ENCODE results near the gene TMEFF2.
"Not testable (repeated sequence)": the region's sequence is repeated elsewhere in the genome, so short reads cannot be mapped to it uniquely, and the experiment has no call there.

Gene TMEFF2

DNA sequence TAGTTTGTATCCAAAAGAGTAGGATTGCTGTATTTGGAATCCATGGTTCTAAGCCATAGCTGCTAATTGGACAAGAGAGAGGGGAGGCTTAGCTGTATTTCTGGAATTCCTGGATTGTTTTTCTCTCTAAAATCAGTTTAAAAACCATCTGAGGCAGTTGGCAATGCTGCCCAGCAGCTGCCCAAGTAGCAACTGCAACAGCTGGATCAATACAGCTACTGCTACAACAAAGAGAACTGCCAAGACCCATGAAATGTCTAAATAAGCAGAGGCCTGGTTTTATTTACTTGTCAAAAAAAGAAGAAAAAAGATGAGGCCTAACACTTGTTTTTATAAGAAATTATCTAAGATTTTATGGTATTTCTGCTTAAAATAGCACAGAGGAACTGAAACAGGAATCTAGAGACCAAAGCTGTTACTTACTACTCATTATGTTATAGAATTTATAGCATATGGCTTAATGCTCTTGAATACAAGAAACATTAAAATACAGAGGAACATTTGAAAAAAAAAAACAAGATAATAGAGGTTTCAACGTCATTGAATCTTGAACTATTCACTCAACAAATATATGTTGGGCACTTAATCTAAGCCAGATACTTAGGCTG lies 39.1 kb downstream of the TMEFF2 start:
- H3K36me3 Mint-ChIP-seq, result no peaks in the 10 kb centered on the region
- no peaks in the 10 kb centered on the region for H3K4me1 Mint-ChIP-seq
- H3K9me3 Mint-ChIP-seq, result no peaks in the 10 kb centered on the region
- H3K4me3 Mint-ChIP-seq, result no peak overlapping the region
- no peak overlapping the region for H3K27ac Mint-ChIP-seq
- H3K27me3 Mint-ChIP-seq, result peaks cover 2% of the 10 kb centered on the region

DNA sequence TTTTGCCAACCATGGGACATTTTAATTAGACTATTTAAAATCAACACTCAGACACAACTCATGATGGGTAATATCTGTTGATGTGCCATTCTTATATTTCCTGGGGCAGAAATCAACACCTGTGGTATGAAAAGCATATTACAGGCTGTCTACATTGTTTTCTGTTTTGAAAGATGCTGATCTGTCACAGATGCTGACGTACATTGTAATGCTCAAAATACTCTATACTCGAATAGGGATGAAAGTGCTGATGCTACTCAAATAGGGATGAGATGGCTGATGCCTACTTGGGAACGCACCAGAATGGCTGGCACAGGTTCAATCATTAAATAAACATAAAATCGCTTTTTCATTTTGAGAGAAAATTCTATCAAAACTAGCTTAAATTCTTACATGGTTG lies 41.2 kb downstream of the TMEFF2 start:
- H3K27ac Mint-ChIP-seq, result no peak overlapping the region
- no peaks in the 10 kb centered on the region for H3K9me3 Mint-ChIP-seq
- H3K27me3 Mint-ChIP-seq, result peaks cover 2% of the 10 kb centered on the region
- no peaks in the 10 kb centered on the region for H3K36me3 Mint-ChIP-seq
- no peaks in the 10 kb centered on the region for H3K4me1 Mint-ChIP-seq
- no peak overlapping the region for H3K4me3 Mint-ChIP-seq

DNA sequence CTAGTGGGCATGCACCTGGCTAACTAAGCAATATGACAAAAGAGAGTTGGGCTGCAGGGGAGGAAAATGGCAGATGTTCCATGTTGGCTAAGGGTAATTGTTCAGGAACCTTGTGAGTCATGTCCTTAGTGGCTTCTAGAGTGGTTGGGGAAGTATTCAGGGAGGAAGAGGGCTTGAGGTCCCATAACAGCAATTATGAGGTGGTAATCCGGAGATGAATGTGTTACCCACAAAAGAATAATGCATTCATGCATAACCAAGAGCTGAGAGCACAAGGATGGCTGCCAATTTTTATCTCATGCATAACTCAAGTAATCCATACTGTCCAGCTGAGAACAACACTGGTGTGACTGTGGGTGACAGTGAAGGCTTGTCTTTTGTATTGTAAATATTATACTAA lies 42.9 kb downstream of the TMEFF2 start:
- peaks cover 2% of the 10 kb centered on the region for H3K27me3 Mint-ChIP-seq
- H3K9me3 Mint-ChIP-seq, result no peaks in the 10 kb centered on the region
- no peaks in the 10 kb centered on the region for H3K4me1 Mint-ChIP-seq
- H3K4me3 Mint-ChIP-seq, result no peak overlapping the region
- H3K36me3 Mint-ChIP-seq, result no peaks in the 10 kb centered on the region
- no peak overlapping the region for H3K27ac Mint-ChIP-seq

DNA sequence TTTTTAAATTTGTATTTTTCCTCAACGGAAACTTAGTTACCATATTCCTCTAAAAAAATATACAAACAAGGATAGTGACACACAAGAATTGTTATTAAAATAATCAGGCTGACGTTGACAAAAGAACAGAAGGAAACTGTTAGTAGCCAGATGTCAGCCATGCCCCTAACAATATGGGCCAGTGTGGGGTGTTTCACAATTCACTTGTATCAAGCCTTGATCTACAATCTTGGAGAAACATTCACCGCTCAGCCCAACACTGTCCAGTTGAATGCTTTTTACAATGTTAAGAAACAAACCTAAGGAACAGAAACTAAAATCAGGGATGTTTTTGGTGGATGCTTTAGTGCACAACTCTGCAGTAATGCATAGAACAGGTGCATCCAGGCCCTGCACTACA lies 44.6 kb downstream of the TMEFF2 start:
- Mint-ChIP-seq H3K36me3 (no peaks in the 10 kb centered on the region), H3K4me3 (no peak overlapping the region), H3K27ac (no peak overlapping the region), H3K27me3 (peaks cover 2% of the 10 kb centered on the region), H3K9me3 (no peaks in the 10 kb centered on the region), H3K4me1 (no peaks in the 10 kb centered on the region)

DNA sequence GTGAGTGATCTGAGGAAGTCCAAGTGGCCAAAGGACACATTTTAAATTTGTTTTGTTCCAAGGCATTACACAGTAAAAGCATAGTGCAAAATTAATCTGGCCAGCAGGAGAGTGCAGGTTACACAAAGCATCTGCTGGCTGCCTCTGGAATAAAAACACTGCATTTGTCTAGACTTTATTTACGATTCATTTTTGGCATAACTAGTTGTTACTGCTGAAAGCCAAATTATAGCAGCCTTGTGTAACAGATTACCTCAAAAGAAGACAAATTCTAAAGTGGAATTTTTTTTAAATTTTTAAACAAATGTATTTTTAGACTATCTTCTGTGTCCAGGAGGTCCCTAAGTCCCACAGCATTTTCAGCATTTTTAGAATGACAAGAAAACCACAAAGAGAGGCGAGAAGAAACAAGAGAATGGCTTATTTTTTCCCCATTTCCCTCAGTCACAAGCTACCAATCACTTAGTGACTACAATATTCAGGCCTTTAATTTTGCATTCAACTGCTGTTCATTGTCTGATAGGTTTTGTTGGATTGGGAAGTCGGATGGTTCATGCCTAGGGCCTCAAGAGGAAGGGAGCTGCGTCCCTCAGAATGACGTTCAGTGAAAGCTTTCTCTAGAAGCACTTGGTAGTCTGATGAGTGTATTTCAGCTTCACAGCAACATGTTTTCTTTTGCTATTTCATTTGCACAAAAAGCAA lies 46.0 kb downstream of the TMEFF2 start:
- Mint-ChIP-seq H3K4me1 (no peaks in the 10 kb centered on the region), H3K27me3 (no peaks in the 10 kb centered on the region), H3K9me3 (no peaks in the 10 kb centered on the region), H3K4me3 (no peak overlapping the region), H3K36me3 (no peaks in the 10 kb centered on the region), H3K27ac (no peak overlapping the region)

DNA sequence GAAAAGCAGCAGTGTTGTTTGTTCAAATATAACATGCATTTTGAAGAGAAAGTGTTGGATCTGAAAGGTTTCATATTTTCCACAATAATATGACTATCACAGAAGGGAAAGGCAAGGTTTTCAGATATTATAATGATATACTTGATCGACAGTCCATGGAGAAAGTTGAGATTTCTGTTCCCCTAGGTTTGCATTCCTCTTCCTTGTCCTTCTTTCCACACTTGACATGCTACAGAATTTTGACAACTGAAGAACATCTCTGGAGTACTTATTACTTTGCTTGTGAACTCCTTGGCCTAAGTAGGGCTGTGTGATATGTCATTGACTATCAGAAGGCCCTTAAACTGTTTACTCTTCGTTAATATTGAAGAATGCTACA lies 46.5 kb downstream of the TMEFF2 start:
- no peaks in the 10 kb centered on the region for H3K9me3 Mint-ChIP-seq
- no peaks in the 10 kb centered on the region for H3K4me1 Mint-ChIP-seq
- H3K27ac Mint-ChIP-seq, result no peak overlapping the region
- no peaks in the 10 kb centered on the region for H3K36me3 Mint-ChIP-seq
- no peaks in the 10 kb centered on the region for H3K27me3 Mint-ChIP-seq
- no peak overlapping the region for H3K4me3 Mint-ChIP-seq

DNA sequence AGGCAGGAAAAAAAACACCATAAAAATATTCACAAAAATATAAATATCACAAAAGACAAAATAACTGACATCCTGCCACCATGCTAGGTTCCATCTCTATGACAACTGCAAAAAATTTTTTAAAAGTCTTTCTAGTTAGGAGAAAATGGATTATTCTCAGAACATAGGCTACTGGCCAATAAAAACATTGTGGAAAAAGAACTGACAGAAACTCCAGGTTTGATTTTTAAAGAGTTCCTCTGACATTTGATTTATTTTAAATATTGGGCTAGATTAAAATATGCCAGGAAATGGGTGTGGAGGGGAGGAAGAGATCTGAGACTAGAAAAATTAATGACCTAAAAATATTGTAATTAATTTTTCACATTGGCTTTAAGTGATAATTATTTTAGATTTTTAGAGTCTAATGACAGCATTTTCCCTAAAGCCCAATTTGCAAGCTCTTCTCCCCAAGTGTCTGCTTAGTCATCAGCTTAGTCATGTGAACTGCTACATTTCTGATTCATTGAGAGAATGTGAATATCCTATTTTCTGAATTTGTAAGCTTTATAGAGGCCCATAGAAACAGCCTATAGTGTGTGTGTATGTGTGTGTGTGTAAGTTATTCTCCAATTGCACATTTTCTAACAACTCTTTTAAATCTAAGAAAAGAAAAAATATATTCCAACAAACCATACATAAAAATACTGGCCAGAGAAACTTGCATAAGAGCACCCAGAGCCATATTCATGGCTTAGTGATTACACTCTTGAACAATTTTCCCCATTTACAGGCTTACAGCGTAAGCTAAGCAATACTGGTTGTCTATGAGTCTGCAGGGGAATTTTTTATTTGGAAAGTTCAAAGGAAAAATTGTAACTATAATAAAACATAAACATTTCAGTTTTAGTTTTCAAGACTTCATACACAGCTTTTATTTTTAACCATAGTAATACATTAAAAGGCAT lies 48.4 kb downstream of the TMEFF2 start:
- Mint-ChIP-seq H3K27me3 (no peaks in the 10 kb centered on the region), H3K9me3 (no peaks in the 10 kb centered on the region), H3K4me1 (no peaks in the 10 kb centered on the region), H3K4me3 (no peak overlapping the region), H3K36me3 (no peaks in the 10 kb centered on the region), H3K27ac (no peak overlapping the region)

DNA sequence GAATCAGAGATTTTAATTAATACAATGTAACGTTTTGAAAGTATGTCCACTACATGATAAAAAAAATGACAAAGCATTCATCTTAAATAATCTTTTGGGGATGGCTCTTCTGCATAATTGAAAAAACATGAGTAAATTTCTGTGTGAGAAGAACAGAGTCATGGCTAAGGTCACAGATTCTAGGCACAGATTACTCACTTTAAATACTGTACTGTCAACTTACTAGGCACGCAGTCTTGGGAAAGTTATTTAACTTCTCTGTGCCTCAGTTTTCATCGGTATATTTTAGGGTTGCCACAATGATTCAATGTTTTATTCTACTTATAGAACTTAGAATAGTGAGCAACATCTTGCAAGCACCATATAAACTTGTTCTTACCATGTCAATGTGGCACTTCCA lies 49.2 kb downstream of the TMEFF2 start:
- no peaks in the 10 kb centered on the region for H3K36me3 Mint-ChIP-seq
- H3K9me3 Mint-ChIP-seq, result no peaks in the 10 kb centered on the region
- no peak overlapping the region for H3K4me3 Mint-ChIP-seq

DNA sequence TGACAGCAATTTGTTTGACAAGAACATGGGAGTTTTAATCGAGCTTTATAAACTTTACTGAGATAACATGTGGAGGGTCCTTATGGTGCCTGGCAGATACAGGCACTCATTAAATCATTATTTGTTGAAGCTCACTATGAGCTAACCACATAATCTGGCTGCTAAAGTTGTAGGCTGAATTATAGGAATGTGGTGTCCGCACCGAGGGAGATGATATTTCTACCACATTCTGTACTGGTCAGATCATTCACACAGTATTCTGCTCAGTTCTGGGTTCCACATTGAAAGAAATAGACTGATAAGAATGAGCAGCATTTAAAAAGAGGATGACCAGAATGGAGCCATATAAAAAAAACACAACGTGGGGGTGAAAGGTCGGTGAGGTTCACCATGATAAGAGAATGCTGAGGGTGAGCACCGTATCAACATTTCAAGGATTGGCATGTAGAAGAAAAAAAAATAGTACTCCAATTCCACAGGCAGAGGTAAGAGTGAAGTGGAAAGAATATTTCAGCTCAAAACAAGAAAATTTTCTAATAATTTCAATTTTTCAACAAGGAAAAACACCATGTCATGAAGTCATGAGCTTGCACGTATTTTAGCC lies 54.4 kb downstream of the TMEFF2 start:
- Mint-ChIP-seq H3K9me3 (no peaks in the 10 kb centered on the region), H3K4me1 (no peaks in the 10 kb centered on the region), H3K4me3 (no peak overlapping the region), H3K27ac (no peak overlapping the region), H3K27me3 (peaks cover 5% of the 10 kb centered on the region), H3K36me3 (no peaks in the 10 kb centered on the region)

More for the DNA sequence above, 49.2 kb downstream of the TMEFF2 start:
- Mint-ChIP-seq H3K4me1 (no peaks in the 10 kb centered on the region), H3K27ac (no peak overlapping the region), H3K27me3 (no peaks in the 10 kb centered on the region)

DNA sequence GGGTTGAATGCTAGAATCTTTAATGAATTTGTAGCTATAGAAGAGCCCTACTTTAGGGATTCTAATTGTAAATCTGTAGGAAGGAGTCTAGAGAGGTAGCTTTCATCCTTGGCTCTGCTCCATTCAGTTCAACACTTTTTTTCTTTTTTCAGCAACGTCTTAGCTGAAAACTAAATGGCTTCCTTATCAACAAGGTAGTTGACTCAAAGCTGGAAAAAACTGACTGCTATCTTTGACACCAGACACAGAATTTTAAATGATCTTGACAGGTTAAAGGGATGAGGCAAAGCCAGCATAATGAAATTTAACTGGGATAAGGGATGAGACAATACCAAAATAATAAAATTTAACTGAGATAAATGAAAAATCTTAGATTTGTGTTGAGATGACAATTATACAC lies 54.9 kb downstream of the TMEFF2 start:
- Mint-ChIP-seq H3K4me3 (no peak overlapping the region), H3K27ac (no peak overlapping the region), H3K36me3 (no peaks in the 10 kb centered on the region), H3K27me3 (peaks cover 5% of the 10 kb centered on the region), H3K4me1 (no peaks in the 10 kb centered on the region), H3K9me3 (no peaks in the 10 kb centered on the region)

DNA sequence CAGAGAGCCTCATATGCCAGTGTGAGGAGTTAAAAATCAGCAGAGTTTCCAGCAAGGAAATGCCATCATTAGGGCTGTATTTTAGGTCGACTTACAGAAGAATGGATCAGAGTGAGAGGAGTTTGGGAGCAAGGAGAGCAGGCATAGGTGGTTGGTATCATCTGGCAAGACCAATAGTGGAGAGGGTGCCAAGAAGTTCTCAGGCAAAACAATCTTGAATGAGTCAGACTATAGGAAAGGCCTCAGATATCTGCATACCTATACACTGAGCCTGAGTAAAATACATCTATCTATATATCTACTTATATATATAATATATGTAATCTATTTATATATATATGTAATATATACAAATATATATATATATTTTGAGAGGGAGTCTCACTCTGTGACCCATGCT lies 57.3 kb downstream of the TMEFF2 start:
- Mint-ChIP-seq H3K4me1 (no peaks in the 10 kb centered on the region), H3K9me3 (no peaks in the 10 kb centered on the region), H3K27me3 (peaks cover 5% of the 10 kb centered on the region), H3K4me3 (no peak overlapping the region), H3K27ac (no peak overlapping the region), H3K36me3 (no peaks in the 10 kb centered on the region)

DNA sequence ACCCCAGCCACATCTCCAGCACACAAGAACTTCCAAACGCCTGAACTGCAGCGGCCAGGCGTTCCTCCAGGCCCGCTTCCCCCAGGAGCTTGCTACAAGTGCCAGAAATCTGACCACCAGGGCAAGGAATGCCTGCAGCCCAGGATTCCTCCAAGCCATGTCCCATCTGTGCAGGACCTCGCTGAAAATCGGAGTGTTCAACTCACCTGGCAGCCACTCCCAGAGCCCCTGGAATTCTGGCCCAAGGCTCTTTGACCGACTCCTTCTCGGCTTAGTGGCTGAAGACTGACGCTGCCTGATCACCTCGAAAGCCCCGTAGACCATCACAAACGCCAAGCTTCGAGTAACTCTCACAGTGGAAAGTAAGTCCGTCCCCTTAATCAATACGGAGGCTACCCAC lies 62.1 kb downstream of the TMEFF2 start:
- H3K9me3 Mint-ChIP-seq, result not testable (repeated sequence)

DNA sequence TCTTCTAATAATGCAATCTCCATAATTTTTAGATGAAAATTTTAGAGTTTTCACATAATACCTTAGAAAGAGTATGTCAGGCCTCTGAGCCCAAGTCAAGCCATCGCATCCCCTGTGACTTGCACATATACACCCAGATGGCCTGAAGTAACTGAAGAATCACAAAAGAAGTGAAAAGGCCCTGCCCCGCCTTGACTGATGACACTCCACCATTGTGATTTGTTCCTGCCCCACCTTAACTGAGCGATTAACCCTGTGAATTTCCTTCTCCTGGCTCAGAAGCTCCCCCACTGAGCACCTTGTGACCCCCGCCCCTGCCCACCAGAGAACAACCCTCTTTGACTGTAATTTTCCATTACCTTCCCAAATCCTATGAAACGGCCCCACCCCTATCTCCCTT lies 64.4 kb downstream of the TMEFF2 start:
- H3K27me3 Mint-ChIP-seq, H3K9me3 Mint-ChIP-seq, H3K36me3 Mint-ChIP-seq, H3K4me1 Mint-ChIP-seq, H3K4me3 Mint-ChIP-seq, H3K27ac Mint-ChIP-seq: not testable (repeated sequence)

More for the DNA sequence above, 62.1 kb downstream of the TMEFF2 start:
- not testable (repeated sequence) for H3K36me3 Mint-ChIP-seq, H3K27me3 Mint-ChIP-seq, H3K27ac Mint-ChIP-seq, H3K4me3 Mint-ChIP-seq, H3K4me1 Mint-ChIP-seq

DNA sequence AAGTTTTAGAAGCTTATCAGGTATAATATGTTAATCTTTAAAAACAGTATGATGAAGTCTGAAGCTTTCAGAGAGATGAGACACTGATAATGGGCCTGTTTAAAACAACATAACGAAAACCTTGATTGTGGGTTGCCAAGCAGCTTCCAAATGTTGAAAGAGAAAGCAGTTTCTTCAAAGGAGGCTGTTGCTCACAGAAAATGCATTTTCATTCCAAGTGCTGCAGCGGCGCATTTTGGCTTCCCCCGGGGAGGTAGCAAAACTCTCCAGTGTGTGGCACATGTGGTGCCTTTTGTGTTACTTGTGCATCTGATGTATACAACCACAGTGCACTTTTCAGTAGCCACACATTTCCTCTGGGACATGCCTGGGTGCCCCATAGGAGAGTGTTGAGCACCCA lies 66.1 kb downstream of the TMEFF2 start:
- Mint-ChIP-seq H3K4me1 (no peaks in the 10 kb centered on the region), H3K36me3 (no peaks in the 10 kb centered on the region), H3K4me3 (no peak overlapping the region), H3K27me3 (peaks cover 3% of the 10 kb centered on the region), H3K27ac (no peak overlapping the region), H3K9me3 (no peaks in the 10 kb centered on the region)

DNA sequence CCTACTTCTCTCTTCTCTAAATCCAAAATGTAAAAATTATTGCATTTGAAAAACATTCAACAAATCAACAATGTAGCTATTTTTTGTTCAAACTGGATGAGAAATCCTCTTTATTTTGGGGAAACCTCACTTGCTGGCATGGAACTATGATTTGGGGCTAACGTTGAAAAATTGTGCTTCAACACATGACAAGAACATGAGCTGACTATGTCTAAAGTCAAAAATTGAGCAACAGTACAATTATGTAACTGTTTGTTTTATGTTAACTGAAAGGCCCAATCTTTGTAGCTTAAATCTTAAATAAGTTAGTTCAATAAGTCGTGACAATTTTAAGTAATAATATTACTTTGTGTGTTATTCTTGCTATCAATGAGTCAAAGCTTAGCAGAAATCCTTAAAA lies 67.3 kb downstream of the TMEFF2 start:
- Mint-ChIP-seq H3K36me3 (no peaks in the 10 kb centered on the region), H3K4me3 (no peak overlapping the region), H3K9me3 (no peaks in the 10 kb centered on the region), H3K27me3 (peaks cover 3% of the 10 kb centered on the region), H3K4me1 (no peaks in the 10 kb centered on the region), H3K27ac (no peak overlapping the region)

DNA sequence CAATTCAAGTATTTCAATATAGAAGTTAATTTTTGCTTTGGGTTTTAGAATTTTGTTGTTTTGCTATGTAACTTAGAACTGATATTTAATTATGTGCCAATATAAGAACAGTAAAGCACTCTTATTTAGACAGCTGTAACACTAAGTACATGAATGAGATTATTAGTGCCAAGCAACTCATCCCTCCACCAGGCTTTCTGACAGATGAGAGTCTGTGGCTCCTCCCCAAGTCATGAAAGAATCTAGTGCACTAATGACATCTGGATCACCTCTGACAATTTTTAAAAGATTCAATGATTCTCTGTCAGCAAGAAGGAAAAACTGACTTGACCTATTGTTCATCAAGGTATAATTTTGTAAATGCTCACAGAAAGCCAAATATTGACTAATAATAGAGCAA lies 67.8 kb downstream of the TMEFF2 start:
- no peaks in the 10 kb centered on the region for H3K4me1 Mint-ChIP-seq
- H3K9me3 Mint-ChIP-seq, result no peaks in the 10 kb centered on the region
- no peak overlapping the region for H3K4me3 Mint-ChIP-seq
- H3K27ac Mint-ChIP-seq, result no peak overlapping the region
- H3K27me3 Mint-ChIP-seq, result peaks cover 3% of the 10 kb centered on the region
- no peaks in the 10 kb centered on the region for H3K36me3 Mint-ChIP-seq
